ENCODE data around the gene STARD8.
"Not testable (repeated sequence)": the region's sequence is repeated elsewhere in the genome, so short reads cannot be mapped to it uniquely, and the experiment has no call there.

Gene STARD8

GRCh38 chrX:68659786-68660185, 12.3 kb downstream of the STARD8 start:
- no peak for DNase-seq

GRCh38 chrX:68660746-68661145, 13.3 kb downstream of the STARD8 start:
- no peak for DNase-seq

DNA sequence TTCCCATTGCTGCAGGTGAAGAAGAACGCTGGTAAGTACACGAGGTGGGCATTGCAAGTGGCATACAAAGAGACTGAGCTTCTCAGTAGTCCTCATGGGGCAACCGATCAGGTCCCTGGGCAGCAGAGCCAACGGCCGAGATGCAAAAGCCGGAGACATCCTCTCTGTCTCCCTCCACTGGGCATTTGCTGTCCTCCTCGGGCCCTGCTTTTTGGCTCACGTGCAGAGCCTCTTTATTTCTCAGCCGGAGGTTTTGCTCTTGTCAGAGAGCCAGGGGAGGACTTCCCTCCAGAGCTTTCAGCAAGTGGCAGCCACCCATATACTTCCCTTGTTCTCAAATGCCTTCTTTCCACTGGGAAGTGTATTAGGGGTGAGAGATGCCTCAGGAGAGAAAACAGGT, 18.0 kb downstream of the STARD8 start:
- DNase-seq: no peak

DNA sequence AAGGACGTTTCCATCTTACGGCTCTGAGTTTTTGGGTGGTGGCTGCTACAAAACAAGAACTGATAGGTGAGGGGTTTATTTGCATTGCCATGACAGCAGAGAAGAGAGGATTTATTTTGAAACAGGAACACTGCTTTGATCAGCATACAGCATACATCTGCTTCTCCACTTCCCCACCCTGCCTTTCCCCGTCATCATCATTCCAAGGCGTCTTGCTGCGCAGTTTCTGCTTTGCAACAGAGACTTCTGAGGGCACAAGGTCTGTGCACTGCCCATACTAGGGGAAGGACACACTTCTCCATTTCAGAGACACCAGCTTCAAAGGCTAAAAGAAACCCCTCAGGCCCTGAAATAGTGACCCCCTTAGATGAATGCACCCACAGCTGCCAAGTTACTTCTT, 19.1 kb downstream of the STARD8 start:
- no peak for DNase-seq

- DNase-seq: no peak
Observed at GRCh38 chrX:68669094-68669860, 21.8 kb downstream of the STARD8 start.

DNA sequence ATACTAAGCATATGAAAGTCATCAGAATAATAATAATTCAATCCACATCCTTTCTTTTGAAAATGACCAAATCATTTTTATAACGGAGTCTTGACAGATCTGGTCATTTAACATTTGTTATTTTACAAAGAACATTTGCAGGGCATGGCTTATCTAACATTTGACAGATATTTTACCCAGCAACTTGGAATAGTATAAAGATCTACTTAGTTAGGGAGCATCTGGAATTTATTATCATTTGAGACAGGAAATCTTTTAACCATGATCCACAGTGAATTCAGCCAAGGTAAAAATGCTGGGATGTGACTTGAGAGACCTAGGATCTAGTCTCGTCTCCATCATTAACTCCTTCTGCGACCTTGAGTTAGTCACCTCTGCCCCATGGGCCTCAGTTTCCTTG, 22.4 kb downstream of the STARD8 start:
- no peak for DNase-seq

GRCh38 chrX:68671221-68671620, 23.8 kb downstream of the STARD8 start:
- no peak for DNase-seq

DNA sequence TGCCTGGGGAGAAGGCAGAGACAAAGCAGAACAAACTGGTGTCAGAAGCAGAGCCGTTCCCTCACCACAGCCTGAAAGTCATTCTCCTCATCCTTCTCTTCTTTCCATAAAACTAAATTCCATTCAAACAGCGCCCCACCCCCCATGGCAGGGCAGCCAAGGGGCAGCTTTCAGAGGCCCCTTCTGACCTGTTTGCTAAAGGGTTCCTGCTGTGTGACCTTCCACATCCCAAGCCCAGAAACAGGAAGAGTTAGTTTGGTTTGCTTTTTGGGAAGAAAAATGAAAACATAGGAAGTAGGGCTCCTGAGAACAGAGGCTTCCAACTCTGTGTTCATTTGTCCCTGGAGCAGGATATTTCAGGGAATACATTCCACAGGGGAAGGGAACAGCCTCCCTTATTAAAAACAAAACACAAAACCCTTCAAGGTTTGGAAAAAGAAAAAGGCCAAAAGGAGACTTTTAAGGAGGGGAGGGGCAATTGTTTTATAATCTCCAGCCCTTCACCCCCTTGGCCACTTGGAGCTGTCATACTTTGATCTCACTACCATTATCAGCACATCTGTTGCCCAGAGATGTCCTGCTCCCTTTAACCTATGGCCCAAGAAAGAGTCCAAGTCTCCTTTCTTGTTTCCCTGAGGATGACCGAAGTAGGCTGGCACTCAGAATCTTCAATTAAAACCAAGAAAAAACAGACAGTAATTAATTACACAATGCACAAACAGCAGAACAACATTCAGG, 25.3 kb downstream of the STARD8 start:
- DNase-seq: no peak

GRCh38 chrX:68675571-68675970, 28.1 kb downstream of the STARD8 start:
- DNase-seq: no peak

DNA sequence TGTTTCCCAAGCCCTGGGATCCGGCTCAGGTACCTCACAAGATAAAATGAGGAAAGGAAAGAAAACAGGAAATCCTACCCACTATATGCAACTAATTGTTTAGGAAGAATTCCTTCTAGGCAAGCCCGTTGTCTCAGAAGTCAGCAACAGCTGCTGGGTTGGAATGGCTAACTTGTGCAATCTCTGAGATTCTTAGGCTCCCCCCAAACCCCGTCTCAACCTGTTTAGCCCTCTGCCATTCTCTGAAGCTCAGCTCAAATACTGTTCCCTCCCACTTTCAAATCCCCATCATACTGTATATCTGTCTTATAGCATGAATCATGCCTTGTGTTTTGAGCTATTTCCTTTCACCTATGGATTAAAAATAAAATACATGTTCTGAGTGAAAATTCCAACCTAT, 28.9 kb downstream of the STARD8 start:
- DNase-seq: no peak

GRCh38 chrX:68677998-68678397, 30.5 kb downstream of the STARD8 start:
- DNase-seq: no peak

DNA sequence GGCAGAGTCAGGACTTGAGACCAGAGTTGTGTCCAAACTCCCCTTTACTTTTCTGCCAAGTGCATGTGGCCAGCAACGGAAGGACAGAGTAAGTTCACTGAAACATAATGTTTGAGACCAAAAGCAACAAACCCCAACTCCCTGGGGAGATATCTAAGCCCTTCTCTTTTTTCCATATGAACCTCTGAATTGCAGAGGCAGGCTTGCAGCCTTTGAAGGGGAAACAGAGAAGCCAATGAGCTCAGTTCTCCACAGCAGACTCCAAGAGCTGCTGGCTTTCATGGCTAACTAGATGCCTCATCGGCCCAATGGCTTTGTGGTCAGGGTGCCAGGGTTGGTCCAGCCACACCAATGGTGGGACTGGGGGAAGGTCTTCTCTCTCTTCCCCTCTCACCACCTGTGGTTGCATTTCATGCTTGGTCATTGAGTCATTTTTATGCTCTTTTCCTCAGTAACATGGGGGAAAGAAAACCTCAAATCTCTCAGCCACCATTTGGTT, 34.0 kb downstream of the STARD8 start:
- DNase-seq: peak; percentile 64

GRCh38 chrX:68682790-68683189, 35.3 kb downstream of the STARD8 start:
- no peak for DNase-seq

DNA sequence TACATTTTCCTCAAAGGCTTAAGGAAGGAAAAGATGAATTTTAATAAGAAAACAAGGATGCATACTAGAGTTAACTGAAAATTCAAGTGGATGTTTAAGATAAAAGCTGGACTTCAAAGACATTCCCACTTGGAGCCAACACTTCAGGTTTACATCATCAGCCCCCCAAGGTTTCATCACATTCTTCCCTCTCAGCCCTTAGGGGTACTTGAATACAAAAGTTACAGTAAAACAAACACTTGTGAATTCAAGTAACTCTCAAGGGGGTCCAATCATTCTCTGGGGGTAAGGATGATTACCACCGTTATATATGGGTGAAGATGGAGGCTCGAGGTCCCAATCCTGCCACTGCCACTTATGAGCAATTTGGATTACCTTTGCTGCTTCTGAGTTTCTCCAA, 36.1 kb downstream of the STARD8 start:
- DNase-seq: no peak

- DNase-seq: no peak
Observed at GRCh38 chrX:68684291-68684918, 36.9 kb downstream of the STARD8 start.

GRCh38 chrX:68684919-68685304, 37.4 kb downstream of the STARD8 start:
- no peak for DNase-seq

GRCh38 chrX:68685685-68686084, 38.2 kb downstream of the STARD8 start:
- no peak for DNase-seq

DNA sequence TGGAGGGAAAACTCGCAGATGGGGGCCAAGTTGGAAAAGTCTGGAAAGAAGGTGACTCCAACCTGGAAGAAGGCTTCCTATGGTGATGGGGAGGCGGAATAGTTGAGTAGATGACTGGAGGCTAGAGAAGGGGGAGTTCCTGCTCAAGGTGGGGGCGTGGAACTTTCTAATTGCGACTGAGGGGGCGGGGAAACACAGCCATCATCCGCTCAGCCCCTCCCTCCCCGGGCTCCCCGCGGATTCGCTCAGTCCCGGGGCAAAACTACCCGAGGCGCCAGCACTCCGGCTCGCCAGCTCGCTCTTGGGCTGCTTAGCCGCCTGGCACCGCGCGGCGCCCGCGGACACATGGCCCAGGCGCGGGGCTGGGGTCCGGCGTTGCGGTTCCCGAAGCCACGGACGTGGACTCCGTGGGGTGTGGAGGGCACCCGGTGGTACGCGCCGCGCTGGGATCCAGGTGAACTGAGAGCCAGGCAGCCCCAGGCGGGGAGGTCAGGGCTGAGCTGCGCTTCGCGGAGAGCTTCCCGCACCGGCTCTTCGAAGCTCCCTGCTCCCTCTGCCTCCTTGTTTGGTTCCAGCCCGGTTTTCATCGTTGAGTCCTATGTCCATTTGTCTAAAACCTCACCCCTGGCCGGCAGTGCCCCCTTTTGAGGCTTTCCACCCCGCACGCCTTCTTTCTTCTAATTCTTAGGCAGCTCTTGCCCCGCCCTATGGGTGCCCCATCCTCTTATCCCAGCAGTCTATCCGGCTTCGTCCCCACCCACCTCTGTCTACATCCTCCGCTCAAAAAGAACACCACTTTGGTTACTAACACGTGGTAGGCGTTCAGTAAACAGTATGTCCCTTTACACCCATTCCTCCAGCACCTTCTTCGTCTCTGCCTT, 38.9 kb downstream of the STARD8 start:
- no peak for DNase-seq

DNA sequence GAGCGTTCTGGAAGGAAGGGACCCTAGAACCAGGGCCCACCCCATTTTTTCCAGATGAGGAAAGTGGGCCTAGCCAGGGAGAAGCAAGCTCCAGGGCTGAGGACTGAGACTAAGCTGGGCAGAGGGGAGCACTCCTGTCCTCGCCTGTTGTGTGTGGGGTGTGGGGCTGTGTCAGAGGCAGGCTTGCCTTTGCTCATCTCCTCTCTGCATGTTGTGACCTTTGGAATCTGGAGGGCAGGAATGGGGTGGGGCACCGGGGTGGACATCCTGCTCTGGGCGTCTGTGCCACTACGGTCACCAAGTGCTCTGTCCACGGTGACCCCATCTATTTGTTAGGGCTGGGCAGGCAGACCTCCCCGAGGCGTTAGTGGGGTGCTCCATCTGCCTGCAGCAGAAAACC, 41.5 kb downstream of the STARD8 start:
- not testable (repeated sequence) for DNase-seq

GRCh38 chrX:68690936-68691501, 43.6 kb downstream of the STARD8 start:
- DNase-seq: no peak

- DNase-seq: no peak
Observed at GRCh38 chrX:68691921-68692320, 44.5 kb downstream of the STARD8 start.

GRCh38 chrX:68692651-68693050, 45.2 kb downstream of the STARD8 start:
- no peak for DNase-seq
